Activated naive CD4-positive, alpha-beta T cell treated with anti-CD3 and anti-CD28 coated beads, Interleukin-2, amount 10 ng/mL, durations not matched to agents 7 days and 5 days (primary cell): ENCODE data around the gene NEU4.

Experiments used
- CTCF ChIA-PET: fragments of 350-600 bp; sonication (Branson Sonifier 250); formaldehyde crosslinking; loops from one replicate; lab custom pipeline; 2021; ENCODE audit warnings: antibody characterized with exemption; lab: Charles Lee
- DNase-seq: peaks from one replicate; pipeline ENCODE4 v3.0.0-alpha.2; 2020
- H3K27ac Mint-ChIP-seq: one replicate; pipeline ENCODE4 v1.8.0; 2021; ENCODE audit warnings: mild to moderate bottlenecking, moderate library complexity, mixed read lengths
- H3K27me3 Mint-ChIP-seq: one replicate; pipeline ENCODE4 v1.8.0; 2021; ENCODE audit warnings: mild to moderate bottlenecking, mixed read lengths
- H3K36me3 Mint-ChIP-seq: one replicate; pipeline ENCODE4 v1.8.0; 2021; ENCODE audit warnings: mixed read lengths
- H3K4me1 Mint-ChIP-seq: one replicate; pipeline ENCODE4 v1.8.0; 2021; ENCODE audit warnings: mixed read lengths
- H3K4me3 Mint-ChIP-seq: one replicate; pipeline ENCODE4 v1.8.0; 2021; ENCODE audit warnings: mild to moderate bottlenecking, moderate library complexity, mixed read lengths
- H3K9me3 Mint-ChIP-seq: one replicate; pipeline ENCODE4 v1.8.0; 2021; ENCODE audit warnings: mixed read lengths

NEU4 gene

GRCh38 chr2:241852116-241852980 lies 43.4 kb downstream of the NEU4 start:
- Mint-ChIP-seq H3K4me3 (no peak overlapping the region), H3K4me1 (no peaks in the 10 kb centered on the region), H3K27me3 (no peaks in the 10 kb centered on the region), H3K36me3 (no peaks in the 10 kb centered on the region), H3K9me3 (no peaks in the 10 kb centered on the region), H3K27ac (no peak overlapping the region)
- CTCF ChIA-PET, result no interaction called here
- no peak for DNase-seq

GRCh38 chr2:241852981-241853631 lies 44.1 kb downstream of the NEU4 start:
- Mint-ChIP-seq H3K4me3 (no peak overlapping the region), H3K27me3 (no peaks in the 10 kb centered on the region), H3K36me3 (no peaks in the 10 kb centered on the region), H3K9me3 (no peaks in the 10 kb centered on the region), H3K4me1 (peaks cover 3% of the 10 kb centered on the region), H3K27ac (no peak overlapping the region)
- CTCF ChIA-PET, result no interaction called here
- DNase-seq, result no peak

- Mint-ChIP-seq H3K27ac (no peak overlapping the region), H3K4me3 (no peak overlapping the region), H3K36me3 (no peaks in the 10 kb centered on the region), H3K4me1 (peaks cover 7% of the 10 kb centered on the region), H3K27me3 (no peaks in the 10 kb centered on the region), H3K9me3 (no peaks in the 10 kb centered on the region)
- CTCF ChIA-PET, result no interaction called here
- peak; percentile 18 for DNase-seq
Observed at GRCh38 chr2:241853651-241854341, 44.8 kb downstream of the NEU4 start.

- peak; percentile 17 for DNase-seq
- H3K27ac Mint-ChIP-seq, result no peak overlapping the region
- CTCF ChIA-PET, result no interaction called here
- no peaks in the 10 kb centered on the region for H3K27me3 Mint-ChIP-seq
- H3K9me3 Mint-ChIP-seq, result no peaks in the 10 kb centered on the region
- H3K36me3 Mint-ChIP-seq, result no peaks in the 10 kb centered on the region
- H3K4me1 Mint-ChIP-seq, result peaks cover 11% of the 10 kb centered on the region
- no peak overlapping the region for H3K4me3 Mint-ChIP-seq
Observed at GRCh38 chr2:241854342-241855244, 45.6 kb downstream of the NEU4 start.

GRCh38 chr2:241855245-241855887 lies 46.4 kb downstream of the NEU4 start:
- CTCF ChIA-PET, result no interaction called here
- Mint-ChIP-seq H3K4me1 (peaks cover 19% of the 10 kb centered on the region), H3K27ac (no peak overlapping the region), H3K27me3 (peaks cover 3% of the 10 kb centered on the region), H3K36me3 (no peaks in the 10 kb centered on the region), H3K9me3 (no peaks in the 10 kb centered on the region), H3K4me3 (no peak overlapping the region)
- peak; percentile 17 for DNase-seq

GRCh38 chr2:241855888-241856422 lies 47.0 kb downstream of the NEU4 start:
- CTCF ChIA-PET, result no interaction called here

GRCh38 chr2:241857041-241857541 lies 48.1 kb downstream of the NEU4 start:
- H3K27ac Mint-ChIP-seq, result no peak overlapping the region
- no peak for DNase-seq
- H3K36me3 Mint-ChIP-seq, result no peaks in the 10 kb centered on the region
- no peaks in the 10 kb centered on the region for H3K9me3 Mint-ChIP-seq
- H3K4me1 Mint-ChIP-seq, result peaks cover 28% of the 10 kb centered on the region
- CTCF ChIA-PET, result no interaction called here
- H3K4me3 Mint-ChIP-seq, result no peak overlapping the region
- peaks cover 14% of the 10 kb centered on the region for H3K27me3 Mint-ChIP-seq

More at GRCh38 chr2:241855888-241856422, 47.0 kb downstream of the NEU4 start:
- DNase-seq, result no peak
- peaks cover 4% of the 10 kb centered on the region for H3K27me3 Mint-ChIP-seq
- H3K4me1 Mint-ChIP-seq, result peaks cover 21% of the 10 kb centered on the region
- H3K4me3 Mint-ChIP-seq, result no peak overlapping the region
- no peaks in the 10 kb centered on the region for H3K36me3 Mint-ChIP-seq
- H3K9me3 Mint-ChIP-seq, result no peaks in the 10 kb centered on the region
- H3K27ac Mint-ChIP-seq, result no peak overlapping the region

- Mint-ChIP-seq H3K9me3 (no peaks in the 10 kb centered on the region), H3K27ac (no peak overlapping the region), H3K27me3 (peaks cover 19% of the 10 kb centered on the region), H3K4me1 (peaks cover 28% of the 10 kb centered on the region), H3K36me3 (no peaks in the 10 kb centered on the region), H3K4me3 (peak overlapping the region; percentile 28)
- DNase-seq, result no peak
- CTCF ChIA-PET, result no interaction called here
Observed at GRCh38 chr2:241857572-241858121, 48.7 kb downstream of the NEU4 start.

GRCh38 chr2:241858206-241859016 lies 49.4 kb downstream of the NEU4 start, which contains the start of gene PDCD1:
Gene PDCD1 (minus strand): TSS chr2:241858894. CDS start chr2:241858838, 56 bp downstream.
- H3K9me3 Mint-ChIP-seq, result no peaks in the 10 kb centered on the region
- peak within 1 kb of the TSS; percentile 46 for H3K4me3 Mint-ChIP-seq
- DNase-seq, result peak; percentile 74
- H3K4me1 Mint-ChIP-seq, result peaks cover 36% of the 10 kb centered on the region
- CTCF ChIA-PET, result no interaction called here
- H3K27ac Mint-ChIP-seq, result peak within 1 kb of the TSS; percentile 81
- H3K36me3 Mint-ChIP-seq, result no peaks in the 10 kb centered on the region
- H3K27me3 Mint-ChIP-seq, result peaks cover 25% of the 10 kb centered on the region

GRCh38 chr2:241859017-241859435 lies 50.0 kb downstream of the NEU4 start:
- Mint-ChIP-seq H3K36me3 (peaks cover under 1% of the 10 kb centered on the region), H3K27me3 (peaks cover 29% of the 10 kb centered on the region), H3K4me3 (no peak overlapping the region), H3K4me1 (peaks cover 42% of the 10 kb centered on the region), H3K9me3 (peaks cover under 1% of the 10 kb centered on the region), H3K27ac (no peak overlapping the region)
- DNase-seq, result no peak
- CTCF ChIA-PET, result interaction anchor here (1.2 to 1.6 kb wide), 3 partner anchors 14 to 157 kb away, joined by 3 to 9 read pairs (median 5); partner anchors contain the start of gene ING5

- Mint-ChIP-seq H3K4me1 (peaks cover 47% of the 10 kb centered on the region), H3K9me3 (peaks cover 5% of the 10 kb centered on the region), H3K4me3 (peak overlapping the region; percentile 25), H3K36me3 (peaks cover 4% of the 10 kb centered on the region), H3K27ac (peak overlapping the region; percentile 81), H3K27me3 (peaks cover 34% of the 10 kb centered on the region)
- DNase-seq, result peak; percentile 62
- CTCF ChIA-PET, result interaction anchor here (0.9 to 1.6 kb wide), 5 partner anchors 9 to 158 kb away, joined by 3 to 9 read pairs (median 5); partner anchors contain the start of gene ING5
Observed at GRCh38 chr2:241859436-241860183, 50.6 kb downstream of the NEU4 start.
